Spleen (tissue), 11 donors: ENCODE measurements around the gene CDC42EP2. TPM values are rescaled to one million over a fixed set of nuclear protein-coding genes. Genes with fewer than 3 reads are reported as not detected.
A peak's percentile ranks its signal among the peaks of the same experiment; 100 is the strongest.

Experiments used
- DNase-seq: peaks from one replicate; pipeline ENCODE4 v3.0.0-alpha.2; 2020
- H3K27ac ChIP-seq, 8 donors: fragments of 200-600 bp; sonication (generic) in 7 of 8; 1 replicate in 4 of 8; 2 replicates in 4 of 8; pipeline versions ENCODE4 v1.5.0 to v1.8.0; 2016 to 2021; ENCODE audit warnings: inconsistent platforms in 4 of 8, mild to moderate bottlenecking in 4 of 8, moderate library complexity in 1 of 8
- H3K27me3 ChIP-seq, 7 donors: fragments of 200-600 bp; sonication (generic) in 6 of 7; replicated peaks in 1 of 7; 1 replicate in 4 of 7; 2 replicates in 3 of 7; pipeline versions ENCODE4 v1.5.0 to v1.8.0; 2016 to 2021; ENCODE audit warnings: inconsistent platforms in 3 of 7, mild to moderate bottlenecking in 1 of 7
- H3K36me3 ChIP-seq, 6 donors: fragments of 200-600 bp; sonication (generic) in 5 of 6; 1 replicate in 4 of 6; 2 replicates in 2 of 6; pipeline versions ENCODE4 v1.5.0 to v1.8.0; 2016 to 2021; ENCODE audit warnings: inconsistent platforms in 2 of 6
- H3K4me1 ChIP-seq, 6 donors: fragments of 200-600 bp; sonication (generic) in 5 of 6; 1 replicate in 3 of 6; 2 replicates in 3 of 6; pipeline versions ENCODE4 v1.5.0 to v1.8.0; 2016 to 2021; ENCODE audit warnings: inconsistent platforms in 3 of 6
- H3K4me3 ChIP-seq, 8 donors: fragments of 200-600 bp; sonication (generic) in 7 of 8; 1 replicate in 4 of 8; 2 replicates in 4 of 8; pipeline versions ENCODE4 v1.5.0 to v1.8.0; 2016 to 2021; ENCODE audit warnings: inconsistent platforms in 4 of 8, mild to moderate bottlenecking in 4 of 8, moderate library complexity in 2 of 8
- H3K9me3 ChIP-seq, 8 donors: fragments of 200-600 bp; sonication (generic) in 7 of 8; 1 replicate in 4 of 8; 2 replicates in 4 of 8; pipeline versions ENCODE4 v1.5.0 to v1.8.0; 2016 to 2021; ENCODE audit warnings: inconsistent platforms in 4 of 8
- POLR2A ChIP-seq, 3 donors: fragments of 450-650 bp; IDR thresholded peaks; one replicate each; pipeline ENCODE4 v1.5.1; 2017; ENCODE audit warnings: antibody characterized with exemption in 3 of 3, mild to moderate bottlenecking in 1 of 3
- POLR2AphosphoS5 ChIP-seq, 3 donors: sonication (generic); formaldehyde crosslinking; IDR thresholded peaks; one replicate each; pipeline ENCODE4 v1.5.1; 2017; ENCODE audit warnings: antibody characterized with exemption in 3 of 3
- WGBS, 5 donors: extraction: QIAGEN DNeasy Blood & Tissue Kit in 3 of 5; methylation state at CpG; one replicate each; pipeline versions ENCODE4 v1.1.5 to v1.1.7; 2013 to 2018; 5-methylcytosine and 5-hydroxymethylcytosine counted together
- intact Hi-C: fragments of 100-400 bp; cut with DNase I; formaldehyde crosslinking; loops from one replicate; pipeline ENCODE4 v1.15.0; 2023; ENCODE audit warnings: low total_unique reads
- polyA plus RNA-seq, 3 donors: library from polyadenylated mRNA; stranded (reverse); fragments of 200-250 nt; gene quantifications; one replicate each; pipeline ENCODE4 v1.2.1, GENCODE V29; 2013
- total RNA-seq, 7 donors: library from RNA; depleted of rRNA in 3 of 7; stranded (reverse); fragments of >200 nt in 3 of 7; fragmentation: NEBNext Ultra II Directional in 4 of 7; extraction: Animal tissue kit (Norgen Biotek cat#: 25700) in 4 of 7; gene quantifications; one replicate each; pipeline versions ENCODE4 v1.1.0 to v1.2.1, GENCODE V29; 2016 to 2021
- TF ChIP-seq, protein P1 (sequence below), 11 experiments: fragments of 200-600 bp in 7 of 11; fragments of 450-650 bp in 4 of 11; sonication (generic) in 4 of 11; IDR thresholded peaks in 8 of 11; conservative IDR thresholded peaks in 3 of 11; 1 replicate in 7 of 11; 2 replicates in 4 of 11; pipeline versions ENCODE4 v1.4.0 to v1.8.0; 2016 to 2021; ENCODE audit warnings: antibody characterized with exemption in 11 of 11, inconsistent platforms in 4 of 11, mild to moderate bottlenecking in 1 of 11
- donor health status: healthy with polysubstance abuse.
- donor health status: DM: no; HTN: no; CAD: no; lungs with moderate emphysema.
- donor health status: DM: no; HTN: no; CAD: no.
- donor health status: Bipolar disorder and iron deficiency.
- donor health status: healthy.
- donor health status: DM: no; HTN: no; CAD: no.
- donor health status: DM: yes; HTN: yes; CAD: no.

CDC42EP2 gene
- total and polyA plus RNA-seq, 10 donors: 4.2 to 48.0 (median 20.9) TPM

GRCh38 chr11:65309006-65309405, 5.7 kb upstream of the CDC42EP2 start:
- Histone ChIP-seq H3K36me3 (peaks cover 0 to 25% (median 0%) of the 10 kb centered on the region in 6 donors), H3K9me3 (no peaks in the 10 kb centered on the region), H3K4me1 (peaks cover 20 to 72% (median 53%) of the 10 kb centered on the region in 6 donors), H3K4me3 (no peak overlapping the region), H3K27ac (peak overlapping the region; percentile 36 to 82 (median 70)), H3K27me3 (peaks cover 0 to 5% (median 0%) of the 10 kb centered on the region in 7 donors)
- intact Hi-C loops: no loop called here
- TF ChIP-seq POLR2AphosphoS5 (IDR thresholded peaks at IDR 0.05) (no peak), POLR2A (IDR thresholded peaks at IDR 0.05) (no peak)
- TF ChIP-seq, protein P1, sequence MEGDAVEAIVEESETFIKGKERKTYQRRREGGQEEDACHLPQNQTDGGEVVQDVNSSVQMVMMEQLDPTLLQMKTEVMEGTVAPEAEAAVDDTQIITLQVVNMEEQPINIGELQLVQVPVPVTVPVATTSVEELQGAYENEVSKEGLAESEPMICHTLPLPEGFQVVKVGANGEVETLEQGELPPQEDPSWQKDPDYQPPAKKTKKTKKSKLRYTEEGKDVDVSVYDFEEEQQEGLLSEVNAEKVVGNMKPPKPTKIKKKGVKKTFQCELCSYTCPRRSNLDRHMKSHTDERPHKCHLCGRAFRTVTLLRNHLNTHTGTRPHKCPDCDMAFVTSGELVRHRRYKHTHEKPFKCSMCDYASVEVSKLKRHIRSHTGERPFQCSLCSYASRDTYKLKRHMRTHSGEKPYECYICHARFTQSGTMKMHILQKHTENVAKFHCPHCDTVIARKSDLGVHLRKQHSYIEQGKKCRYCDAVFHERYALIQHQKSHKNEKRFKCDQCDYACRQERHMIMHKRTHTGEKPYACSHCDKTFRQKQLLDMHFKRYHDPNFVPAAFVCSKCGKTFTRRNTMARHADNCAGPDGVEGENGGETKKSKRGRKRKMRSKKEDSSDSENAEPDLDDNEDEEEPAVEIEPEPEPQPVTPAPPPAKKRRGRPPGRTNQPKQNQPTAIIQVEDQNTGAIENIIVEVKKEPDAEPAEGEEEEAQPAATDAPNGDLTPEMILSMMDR (IDR thresholded peaks at IDR 0.05 in 8 of 11, conservative IDR thresholded peaks at IDR 0.05 in 3 of 11): no peak
- WGBS, 5 donors: 45 to 70% (median 48%) methylated on average over 3 to 5 of the region's 5 CpGs
- no peak for DNase-seq

DNA sequence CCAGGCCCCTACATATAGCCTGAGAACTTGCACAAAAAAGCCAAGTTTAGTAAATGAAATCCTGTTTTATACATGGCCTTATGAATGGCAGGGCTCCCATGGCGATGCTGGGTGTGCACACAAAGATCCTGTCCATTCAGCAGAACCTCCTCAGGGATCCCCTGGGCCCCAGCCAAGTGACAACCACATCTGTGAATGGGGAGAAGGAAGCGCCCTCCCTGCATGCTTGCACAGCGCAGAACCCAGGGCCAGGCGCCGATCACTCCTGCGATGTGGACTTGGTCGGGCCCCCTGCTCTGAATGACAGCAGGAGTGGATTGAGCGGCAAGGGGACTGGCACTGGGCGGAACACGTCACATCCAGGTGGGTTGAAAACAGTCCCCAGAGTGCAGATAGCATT, 4.5 kb upstream of the CDC42EP2 start:
- peaks cover 20 to 84% (median 59%) of the 10 kb centered on the region in 6 donors for H3K4me1 ChIP-seq
- no peak for DNase-seq

DNA sequence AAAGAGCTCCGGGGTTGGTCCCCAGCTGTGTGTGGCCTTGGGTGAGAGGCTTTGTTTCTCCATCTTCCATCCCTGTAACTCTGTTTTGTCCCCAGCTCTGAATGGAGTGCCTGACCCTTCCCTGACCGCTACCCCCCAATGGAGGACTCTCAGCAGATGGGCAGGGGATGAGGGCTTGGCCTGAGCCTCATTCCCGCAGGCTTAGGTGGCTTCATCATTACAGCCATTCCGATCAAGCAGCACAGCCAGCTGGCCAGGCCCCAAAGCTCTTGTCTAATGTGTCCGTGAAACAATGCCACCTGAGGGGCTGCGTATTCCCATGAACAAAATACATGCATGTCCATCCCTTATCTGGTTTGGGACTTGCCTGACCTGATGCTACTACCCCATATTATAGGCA, 3.9 kb upstream of the CDC42EP2 start:
- Histone ChIP-seq H3K9me3 (no peaks in the 10 kb centered on the region), H3K36me3 (peaks cover 0 to 8% (median 0%) of the 10 kb centered on the region in 6 donors), H3K27me3 (peaks cover 0 to 12% (median 0%) of the 10 kb centered on the region in 7 donors), H3K4me1 (peaks cover 20 to 90% (median 64%) of the 10 kb centered on the region in 6 donors), H3K4me3 (no peak overlapping the region), H3K27ac (peak overlapping the region in 5 of 8 donors; percentile 27 to 82 (median 43))
- intact Hi-C loops: no loop called here
- TF ChIP-seq POLR2AphosphoS5 (IDR thresholded peaks at IDR 0.05) (no peak), POLR2A (IDR thresholded peaks at IDR 0.05) (no peak)
- TF ChIP-seq, protein P1 (IDR thresholded peaks at IDR 0.05 in 8 of 11, conservative IDR thresholded peaks at IDR 0.05 in 3 of 11): no peak
- DNase-seq: no peak
- 63 to 94% (median 70%) methylated on average over 4 to 6 of the region's 6 CpGs for WGBS, 5 donors

More for the DNA sequence above, 4.5 kb upstream of the CDC42EP2 start:
- Histone ChIP-seq H3K9me3 (no peaks in the 10 kb centered on the region), H3K4me3 (no peak overlapping the region), H3K27me3 (peaks cover 0 to 12% (median 0%) of the 10 kb centered on the region in 7 donors), H3K36me3 (peaks cover 0 to 13% (median 0%) of the 10 kb centered on the region in 6 donors), H3K27ac (peak overlapping the region in 5 of 8 donors; percentile 33 to 82 (median 43))
- intact Hi-C loops: no loop called here
- WGBS, 5 donors: 63 to 71% (median 65%) methylated on average over 10 of the region's 10 CpGs
- no peak for TF ChIP-seq POLR2A (IDR thresholded peaks at IDR 0.05)
- peak in 2 of 3 donors; percentile 47 to 48 for TF ChIP-seq POLR2AphosphoS5 (IDR thresholded peaks at IDR 0.05)

- peaks cover 0 to 3% (median 0%) of the 10 kb centered on the region in 6 donors for H3K36me3 ChIP-seq
- H3K27me3 ChIP-seq: peaks cover 0 to 12% (median 0%) of the 10 kb centered on the region in 7 donors
- no peak overlapping the region for H3K4me3 ChIP-seq
- intact Hi-C loops: no loop called here
- TF ChIP-seq, protein P1 (IDR thresholded peaks at IDR 0.05 in 8 of 11, conservative IDR thresholded peaks at IDR 0.05 in 3 of 11): no peak
- TF ChIP-seq POLR2A (IDR thresholded peaks at IDR 0.05) (no peak), POLR2AphosphoS5 (IDR thresholded peaks at IDR 0.05) (peak in 1 of 3 donors; percentile 36)
- WGBS, 5 donors: 74 to 88% (median 76%) methylated on average over 5 of the region's 5 CpGs
- no peaks in the 10 kb centered on the region for H3K9me3 ChIP-seq
- H3K4me1 ChIP-seq: peaks cover 20 to 94% (median 69%) of the 10 kb centered on the region in 6 donors
- H3K27ac ChIP-seq: peak overlapping the region in 5 of 8 donors; percentile 27 to 82 (median 43)
- no peak for DNase-seq
Measured at GRCh38 chr11:65311170-65311678, 3.4 kb upstream of the CDC42EP2 start.
